ENCODE measurements around the gene LYRM2.

DNA sequence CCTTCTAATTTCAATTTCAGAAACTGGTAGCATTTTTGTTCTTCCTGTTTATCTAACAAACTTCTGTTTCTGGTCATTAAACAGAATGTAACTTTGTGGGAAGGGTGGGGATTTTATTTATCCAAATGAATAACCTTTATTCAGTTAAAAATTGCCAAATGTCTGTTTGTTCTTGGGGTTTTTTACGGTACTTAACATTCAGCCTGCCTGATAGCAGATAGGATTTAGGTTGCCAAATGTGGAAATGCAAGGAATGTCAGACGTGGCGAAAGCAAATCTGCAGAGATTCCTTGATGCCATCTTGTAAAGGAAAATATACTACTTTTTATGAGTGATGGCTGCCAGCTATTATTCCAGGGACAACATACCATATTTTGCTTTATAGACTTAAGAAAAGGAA, 95.7 kb downstream of the LYRM2 start:
- TF ChIP-seq CTCF (IDR thresholded peaks at IDR 0.05) = no peak
- no peak for TF ChIP-seq POLR2A (IDR thresholded peaks at IDR 0.05)
